ENCODE measurements around the gene ACTA2. TPM values are rescaled to one million over a fixed set of nuclear protein-coding genes. Genes with fewer than 3 reads are reported as not detected.

Gene ACTA2
- polyA plus RNA-seq, 1 of the 3 experiments (the other 2 are of a cell fraction) = 130 TPM

- H3K4me2 ChIP-seq = no peak overlapping the region
- no peak overlapping the region for H2AFZ ChIP-seq (ENCODE audit: low read depth)
- POLR2A ChIA-PET = no interaction called here
- CTCF ChIA-PET = interaction anchor here (0.7 to 10.7 kb wide), 16 partner anchors 13 to 281 kb away, joined by 3 to 314 read pairs (median 6); partner anchors contain the start of gene FAS
- no peaks in the 10 kb centered on the region for H3K79me2 ChIP-seq (ENCODE audit: insufficient read depth)
- no peak overlapping the region for H3K9ac ChIP-seq
- 88% methylated on average over 3 of the region's 3 CpGs for WGBS (ENCODE audit: low lambda C conversion rate)
- H3K9me3 ChIP-seq = no peaks in the 10 kb centered on the region
- H3K36me3 ChIP-seq (replicated peaks in 1 of 2; ENCODE audit: control insufficient read depth in 1 of 2, insufficient read depth in 2 of 2, low read length in 1 of 2) = peaks cover 29 to 64% of the 10 kb centered on the region in 2 experiments
- no peak overlapping the region for H3K27ac ChIP-seq (ENCODE audit: low read depth in 2 of 2, low read length in 1 of 2)
- no peak for TF ChIP-seq ZBTB33 (IDR thresholded peaks at IDR 0.05; ENCODE audit: borderline replicate concordance, low read depth)
- no peak for TF ChIP-seq NRF1 (IDR thresholded peaks at IDR 0.05; ENCODE audit: low read depth, low read length)
- TF ChIP-seq IRF3 (IDR thresholded peaks at IDR 0.05; ENCODE audit: low read depth, low read length) = no peak
- no peak for TF ChIP-seq EZH2phosphoT487 (IDR thresholded peaks at IDR 0.05; ENCODE audit: borderline replicate concordance, low read depth)
- no peak for TF ChIP-seq SIN3A (IDR thresholded peaks at IDR 0.05; ENCODE audit: borderline replicate concordance, low read depth, low read length)
- TF ChIP-seq GABPA (IDR thresholded peaks at IDR 0.05; ENCODE audit: low read depth) = no peak
- no peak for TF ChIP-seq REST (IDR thresholded peaks at IDR 0.05; ENCODE audit: low read depth, low read length)
- no peak for TF ChIP-seq USF2 (IDR thresholded peaks at IDR 0.05; ENCODE audit: borderline replicate concordance, low read depth, low read length)
- TF ChIP-seq FOXM1 (IDR thresholded peaks at IDR 0.05; ENCODE audit: low read depth) = no peak
- TF ChIP-seq POLR2AphosphoS5 (IDR thresholded peaks at IDR 0.05; ENCODE audit: low read depth, low read length) = no peak
- no peak for TF ChIP-seq GATA2 (CRISPR knock-in tag; IDR thresholded peaks at IDR 0.05)
- TF ChIP-seq EP300 (IDR thresholded peaks at IDR 0.05; ENCODE audit: borderline replicate concordance in 1 of 2, low read depth in 1 of 2, low read length in 1 of 2) = no peak
- no peak for TF ChIP-seq ELF1 (IDR thresholded peaks at IDR 0.05)
- TF ChIP-seq MEF2A (IDR thresholded peaks at IDR 0.05; ENCODE audit: borderline replicate concordance, low read depth) = no peak
- no peak for TF ChIP-seq TAF1 (IDR thresholded peaks at IDR 0.05; ENCODE audit: borderline replicate concordance, low read depth, low read length)
- no peak for TF ChIP-seq FOSL2 (IDR thresholded peaks at IDR 0.05; ENCODE audit: borderline replicate concordance, low read depth)
- TF ChIP-seq YY1 (IDR thresholded peaks at IDR 0.05; ENCODE audit: low read depth) = no peak
- no peak for TF ChIP-seq CHD2 (IDR thresholded peaks at IDR 0.05; ENCODE audit: low read length, partially characterized antibody)
- TF ChIP-seq NFIC (IDR thresholded peaks at IDR 0.05; ENCODE audit: borderline replicate concordance) = no peak
- TF ChIP-seq USF1 (IDR thresholded peaks at IDR 0.05; ENCODE audit: borderline replicate concordance, low read depth) = no peak
- no peaks in the 10 kb centered on the region; the same call in 1 of the 2 replicates for H4K20me1 ChIP-seq (ENCODE audit: insufficient read depth)
- DNase-seq = no peak
- H3K9me2 ChIP-seq = no peaks in the 10 kb centered on the region
- peaks cover 5% of the 10 kb centered on the region for H3F3A ChIP-seq (replicated peaks; ENCODE audit: insufficient read depth)
- no peak overlapping the region for H3K4me3 ChIP-seq (ENCODE audit: low read depth in 2 of 2, low read length in 1 of 2)
- H3K4me1 ChIP-seq (ENCODE audit: control insufficient read depth in 1 of 2, insufficient read depth in 2 of 2, low read depth in 1 of 2, low read length in 1 of 2) = peaks cover 7 to 11% of the 10 kb centered on the region in 2 experiments; a peak in 2 of 4 replicates
- no peaks in the 10 kb centered on the region for H3K27me3 ChIP-seq (ENCODE audit: insufficient read depth)
Observed at GRCh38 chr10:88936656-88937055, 15.9 kb downstream of the ACTA2 start.

Measured in SK-N-SH (cell line).